ENCODE results near the gene ASMTL. TPM values are rescaled to one million over a fixed set of nuclear protein-coding genes. Genes with fewer than 3 reads are reported as not detected.
A peak's percentile ranks its signal among the peaks of the same experiment; 100 is the strongest.

Gene ASMTL
- total RNA-seq, 4 donors from 2014 or later, result 9.5 to 23.9 (median 15.1) TPM

- TF ChIP-seq POLR2A (IDR thresholded peaks at IDR 0.05) (no peak), CTCF (IDR thresholded peaks at IDR 0.05) (no peak)
- Histone ChIP-seq H3K4me1 (no peaks in the 10 kb centered on the region), H3K4me3 (no peak overlapping the region), H3K27ac (no peak overlapping the region), H3K27me3 (no peaks in the 10 kb centered on the region), H3K36me3 (no peaks in the 10 kb centered on the region), H3K9me3 (no peaks in the 10 kb centered on the region)
- DNase-seq, result no peak
Measured at GRCh38 chrX:1488745-1489144, 36.0 kb upstream of the ASMTL start.

- Histone ChIP-seq H3K4me1 (no peaks in the 10 kb centered on the region), H3K27me3 (no peaks in the 10 kb centered on the region), H3K27ac (no peak overlapping the region), H3K9me3 (no peaks in the 10 kb centered on the region), H3K4me3 (no peak overlapping the region), H3K36me3 (no peaks in the 10 kb centered on the region)
- TF ChIP-seq CTCF (IDR thresholded peaks at IDR 0.05) (no peak), POLR2A (IDR thresholded peaks at IDR 0.05) (no peak)
- peak in 2 of 3 donors; percentile 5 to 11 for DNase-seq
Measured at GRCh38 chrX:1488141-1488540, 35.4 kb upstream of the ASMTL start.

- Histone ChIP-seq H3K27ac (peak overlapping the region in 1 of 4 donors; percentile 25), H3K36me3 (no peaks in the 10 kb centered on the region), H3K27me3 (no peaks in the 10 kb centered on the region), H3K4me3 (no peak overlapping the region), H3K4me1 (no peaks in the 10 kb centered on the region), H3K9me3 (no peaks in the 10 kb centered on the region)
- no peak for TF ChIP-seq CTCF (IDR thresholded peaks at IDR 0.05)
- no peak for TF ChIP-seq POLR2A (IDR thresholded peaks at IDR 0.05)
- DNase-seq, result peak in 2 of 3 donors; percentile 13 to 36
Measured at GRCh38 chrX:1487401-1487800, 34.7 kb upstream of the ASMTL start.

- Histone ChIP-seq H3K36me3 (no peaks in the 10 kb centered on the region), H3K27me3 (no peaks in the 10 kb centered on the region), H3K9me3 (no peaks in the 10 kb centered on the region), H3K27ac (peak overlapping the region in 3 of 4 donors; percentile 26 to 46 (median 32)), H3K4me1 (no peaks in the 10 kb centered on the region), H3K4me3 (no peak overlapping the region)
- DNase-seq, result peak in 2 of 3 donors; percentile 15 to 54
- TF ChIP-seq POLR2A (IDR thresholded peaks at IDR 0.05) (no peak), CTCF (IDR thresholded peaks at IDR 0.05) (no peak)
Measured at GRCh38 chrX:1486749-1487361, 34.1 kb upstream of the ASMTL start.

- H3K9me3 ChIP-seq, result no peaks in the 10 kb centered on the region
- H3K4me3 ChIP-seq, result no peak overlapping the region
- H3K27ac ChIP-seq, result peak overlapping the region in 2 of 4 donors; percentile 26 to 46
- peaks cover 0 to 5% (median 0%) of the 10 kb centered on the region in 4 donors for H3K4me1 ChIP-seq
- no peak for DNase-seq
- no peaks in the 10 kb centered on the region for H3K27me3 ChIP-seq
- TF ChIP-seq POLR2A (IDR thresholded peaks at IDR 0.05) (no peak), CTCF (IDR thresholded peaks at IDR 0.05) (no peak)
- no peaks in the 10 kb centered on the region for H3K36me3 ChIP-seq
Measured at GRCh38 chrX:1486177-1486576, 33.5 kb upstream of the ASMTL start.
